ENCODE measurements around the gene SLC25A13.
A peak's percentile ranks its signal among the peaks of the same experiment; 100 is the strongest.

The SLC25A13 gene

GRCh38 chr7:96136600-96137239 lies 185.2 kb downstream of the SLC25A13 start:
- H3K4me3 ChIP-seq (ENCODE audit: low read depth, low read length): no peak overlapping the region
- no peak for TF ChIP-seq CTCF (IDR thresholded peaks at IDR 0.05; ENCODE audit: low read depth, low read length, missing control alignments)
- DNase-seq (ENCODE audit: low read depth): no peak
- in situ Hi-C loops (cut with HindIII; ENCODE audit: low sequenced_read_pairs): no loop called here

- no peak overlapping the region for H3K4me3 ChIP-seq (ENCODE audit: low read depth, low read length)
- in situ Hi-C loops (cut with HindIII; ENCODE audit: low sequenced_read_pairs): no loop called here
- DNase-seq (ENCODE audit: low read depth): no peak
- no peak for TF ChIP-seq CTCF (IDR thresholded peaks at IDR 0.05; ENCODE audit: low read depth, low read length, missing control alignments)
These were observed 186.7 kb downstream of the SLC25A13 start for GRCh38 chr7:96135241-96135640.

GRCh38 chr7:96131525-96131924 lies 190.4 kb downstream of the SLC25A13 start:
- DNase-seq (ENCODE audit: low read depth): no peak
- no peak for TF ChIP-seq CTCF (IDR thresholded peaks at IDR 0.05; ENCODE audit: low read depth, low read length, missing control alignments)
- in situ Hi-C loops (cut with HindIII; ENCODE audit: low sequenced_read_pairs): no loop called here
- no peak overlapping the region for H3K4me3 ChIP-seq (ENCODE audit: low read depth, low read length)

- in situ Hi-C loops (cut with HindIII; ENCODE audit: low sequenced_read_pairs): no loop called here
- H3K4me3 ChIP-seq (ENCODE audit: low read depth, low read length): no peak overlapping the region
- DNase-seq (ENCODE audit: low read depth): no peak
- no peak for TF ChIP-seq CTCF (IDR thresholded peaks at IDR 0.05; ENCODE audit: low read depth, low read length, missing control alignments)
These were observed 194.2 kb downstream of the SLC25A13 start for GRCh38 chr7:96127746-96128145.

- in situ Hi-C loops (cut with HindIII; ENCODE audit: low sequenced_read_pairs): no loop called here
- no peak for TF ChIP-seq CTCF (IDR thresholded peaks at IDR 0.05; ENCODE audit: low read depth, low read length, missing control alignments)
- H3K4me3 ChIP-seq (ENCODE audit: low read depth, low read length): no peak overlapping the region
- no peak for DNase-seq (ENCODE audit: low read depth)
These were observed 195.5 kb downstream of the SLC25A13 start for GRCh38 chr7:96126382-96126781.

- no peak overlapping the region for H3K4me3 ChIP-seq (ENCODE audit: low read depth, low read length)
- TF ChIP-seq CTCF (IDR thresholded peaks at IDR 0.05; ENCODE audit: low read depth, low read length, missing control alignments): no peak
- DNase-seq (ENCODE audit: low read depth): peak; percentile 29
- in situ Hi-C loops (cut with HindIII; ENCODE audit: low sequenced_read_pairs): no loop called here
These were observed 199.2 kb downstream of the SLC25A13 start for GRCh38 chr7:96122746-96123145.

Measured in astrocyte of the cerebellum (primary cell).